AG08396 (cell line): ENCODE results near the gene TMEM218.

Source experiments
- DNase-seq: peaks from one replicate; pipeline ENCODE4 v3.0.0; 2012; ENCODE audit warnings: low spot score, mixed read lengths

TMEM218 gene

DNA sequence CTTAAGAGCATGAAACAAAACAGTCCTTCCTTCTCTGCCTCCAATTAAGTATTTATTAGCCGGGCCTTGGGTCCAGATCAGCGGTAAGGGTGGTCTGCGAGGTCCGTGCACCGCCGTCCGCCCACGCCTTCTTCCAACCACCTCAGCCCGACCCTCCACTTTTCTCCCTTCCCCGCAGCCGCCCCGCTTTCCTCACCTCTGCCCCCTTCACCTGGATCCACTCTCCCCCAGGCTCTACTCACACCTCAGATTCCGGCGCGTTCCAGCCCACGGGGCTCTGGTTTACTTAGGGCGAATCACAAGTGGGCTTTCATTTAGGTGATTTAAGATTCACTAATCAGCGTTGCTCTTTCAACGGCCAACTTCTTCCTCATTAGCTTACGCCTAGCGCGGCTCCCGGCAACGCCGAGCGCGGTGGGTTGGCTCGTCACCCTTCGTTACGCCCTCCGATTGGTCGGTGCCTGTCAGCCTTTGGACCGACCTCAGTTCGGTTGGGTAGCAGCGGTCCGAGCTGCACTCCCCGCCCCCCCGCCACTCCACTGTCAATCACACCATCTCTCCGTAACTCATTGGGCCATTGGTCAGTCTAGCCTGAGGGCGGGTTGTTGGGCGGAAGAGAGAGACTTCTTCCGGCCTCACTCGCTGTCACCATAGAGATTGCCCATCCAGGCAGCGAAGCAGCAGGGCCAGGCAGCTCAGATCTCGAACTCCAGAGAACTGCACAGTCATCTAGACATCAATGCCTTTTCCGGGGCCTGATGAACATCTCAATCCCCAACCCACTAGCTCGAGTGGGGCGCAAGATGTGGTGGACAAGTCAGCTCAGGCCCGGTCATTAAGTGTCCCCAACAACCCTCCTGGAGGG, at the start of gene TMEM218:
TMEM218 (minus strand) TSS at position 284 of the 865 bp plus-strand sequence. CDS start 9,385 bp downstream, outside the sequence.
- peak; percentile 99 for DNase-seq

DNA sequence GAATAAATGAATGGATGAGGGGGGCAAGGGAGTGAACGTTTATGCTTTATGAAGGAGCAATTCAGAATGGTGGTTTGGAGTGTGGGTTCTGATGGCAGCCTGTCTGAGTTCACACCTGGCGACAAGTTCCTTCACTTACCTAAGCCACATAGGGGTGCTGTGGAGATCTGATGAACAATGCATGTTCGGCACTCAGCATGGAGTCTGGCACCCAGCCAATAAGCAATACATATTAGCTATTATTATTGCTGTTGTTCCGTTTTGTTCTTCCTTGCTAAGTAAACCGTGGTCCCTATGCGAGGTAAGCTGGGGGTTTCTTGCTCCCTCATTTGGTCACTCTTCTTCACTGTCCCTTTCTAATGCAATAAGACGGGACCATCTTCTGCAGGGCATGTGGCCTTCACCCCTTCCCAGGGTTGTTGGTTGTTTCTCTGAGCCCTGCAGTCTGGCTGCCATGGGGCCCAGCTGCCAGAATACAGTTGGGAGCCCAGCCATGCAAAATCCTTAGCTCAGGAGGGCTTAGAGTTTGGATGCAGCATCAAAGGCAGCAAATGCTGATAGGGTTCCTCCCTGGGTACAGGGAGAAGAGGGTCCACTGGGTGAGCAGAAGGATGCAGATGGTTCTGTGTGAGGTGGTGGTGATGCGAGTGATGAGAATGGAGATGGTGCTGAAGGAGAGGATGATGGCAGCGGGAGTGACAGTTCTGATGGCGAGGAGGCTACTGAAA, 46.7 kb upstream of the TMEM218 start:
- DNase-seq = no peak

DNA sequence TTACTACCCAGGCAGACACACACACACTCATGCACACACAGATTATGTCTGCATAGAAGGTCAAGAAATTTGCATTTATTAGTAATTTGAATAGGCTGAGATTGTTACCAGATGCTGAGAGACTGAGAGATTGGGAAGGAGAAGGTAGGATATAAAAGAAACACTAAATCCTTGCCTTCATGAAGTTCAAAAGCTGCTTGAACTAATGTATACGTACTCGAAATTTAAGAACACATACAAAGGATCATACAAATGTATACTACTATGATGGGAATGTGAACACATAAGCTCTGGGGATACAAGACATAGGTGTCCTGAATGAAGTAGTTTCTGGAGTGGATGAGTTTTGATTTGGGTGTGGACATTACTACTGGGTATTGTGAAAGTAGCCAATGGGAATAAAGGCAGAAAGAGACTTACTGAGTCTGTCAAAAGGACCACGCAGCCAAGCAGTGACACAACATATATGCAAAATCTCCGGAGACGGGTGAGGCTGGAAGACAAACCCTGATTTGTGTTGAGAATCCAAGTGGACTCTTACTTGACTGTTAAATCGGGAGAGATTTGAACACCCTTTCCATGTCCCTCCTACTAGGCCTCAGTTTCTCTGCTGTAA, 45.8 kb upstream of the TMEM218 start:
- no peak for DNase-seq

DNA sequence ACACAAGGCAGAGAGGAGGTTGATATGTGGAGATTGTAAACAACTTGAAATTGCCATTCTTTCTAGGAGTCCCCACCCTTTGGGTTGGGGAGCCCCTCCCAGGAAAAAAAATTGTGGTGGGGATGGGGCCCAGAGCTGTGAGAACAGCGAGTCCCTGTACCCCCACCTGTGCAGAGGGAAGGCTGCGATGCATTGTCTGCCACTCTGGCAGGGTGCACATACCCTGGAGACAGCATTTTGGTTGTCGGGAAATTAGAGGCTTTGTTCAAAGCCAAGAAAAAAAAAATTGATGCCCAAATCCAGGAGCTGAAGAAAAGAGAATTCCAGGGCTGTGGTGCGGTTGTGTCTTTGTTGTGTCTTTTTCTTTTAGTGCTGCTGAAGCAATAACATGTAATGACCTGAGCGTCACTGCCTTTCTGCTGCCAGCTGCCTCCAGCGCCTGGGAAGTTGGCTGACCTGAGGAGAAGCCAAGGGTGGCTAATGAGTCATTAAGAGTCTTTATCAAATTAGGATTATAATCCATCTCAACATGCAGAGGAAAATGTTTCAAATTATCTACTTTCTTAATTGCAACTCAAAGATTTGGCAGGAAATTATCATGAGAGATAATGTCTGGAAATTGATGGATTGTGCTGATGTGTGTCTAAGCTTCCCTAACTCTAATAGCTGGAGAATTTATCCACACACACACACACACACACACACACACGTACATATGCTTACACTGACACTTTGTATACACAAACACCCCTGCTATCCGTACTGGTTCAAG, 45.1 kb upstream of the TMEM218 start:
- DNase-seq = no peak

DNA sequence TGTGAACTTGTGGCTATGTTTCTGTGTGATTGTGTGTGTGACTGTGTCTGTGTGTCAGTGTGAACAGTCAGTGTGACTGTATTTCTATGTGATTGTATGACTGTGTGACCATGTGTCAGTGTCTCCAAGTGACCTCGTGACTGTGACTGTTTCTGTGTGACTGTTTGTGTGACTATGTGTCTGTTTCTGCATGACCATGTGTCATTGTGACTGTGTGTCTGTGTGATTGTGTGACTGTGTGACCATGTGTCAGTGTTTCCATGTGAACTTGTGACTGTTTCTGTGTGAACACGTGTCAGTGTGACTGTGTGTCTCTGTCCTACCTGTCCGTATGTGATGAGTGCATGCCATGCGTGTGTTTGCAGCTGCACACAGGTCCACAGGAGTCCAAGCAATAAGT, 44.3 kb upstream of the TMEM218 start:
- no peak for DNase-seq

DNA sequence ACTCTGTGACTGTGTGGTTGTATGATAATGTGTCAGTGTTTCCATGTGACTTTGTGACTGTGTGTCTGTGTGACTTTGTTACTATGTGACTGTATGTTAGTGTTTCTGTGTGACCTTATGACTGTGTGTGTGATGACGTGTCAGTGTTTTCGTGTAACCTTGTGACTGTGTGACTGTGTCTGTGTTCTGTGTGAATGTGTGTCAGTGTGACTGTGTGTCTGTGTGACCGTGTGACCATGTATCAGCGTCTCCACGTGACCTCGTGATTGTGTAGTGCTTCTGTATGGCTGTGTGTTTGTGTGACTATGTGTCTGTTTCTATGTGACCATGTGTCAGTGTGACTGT, 43.6 kb upstream of the TMEM218 start:
- DNase-seq = no peak

DNA sequence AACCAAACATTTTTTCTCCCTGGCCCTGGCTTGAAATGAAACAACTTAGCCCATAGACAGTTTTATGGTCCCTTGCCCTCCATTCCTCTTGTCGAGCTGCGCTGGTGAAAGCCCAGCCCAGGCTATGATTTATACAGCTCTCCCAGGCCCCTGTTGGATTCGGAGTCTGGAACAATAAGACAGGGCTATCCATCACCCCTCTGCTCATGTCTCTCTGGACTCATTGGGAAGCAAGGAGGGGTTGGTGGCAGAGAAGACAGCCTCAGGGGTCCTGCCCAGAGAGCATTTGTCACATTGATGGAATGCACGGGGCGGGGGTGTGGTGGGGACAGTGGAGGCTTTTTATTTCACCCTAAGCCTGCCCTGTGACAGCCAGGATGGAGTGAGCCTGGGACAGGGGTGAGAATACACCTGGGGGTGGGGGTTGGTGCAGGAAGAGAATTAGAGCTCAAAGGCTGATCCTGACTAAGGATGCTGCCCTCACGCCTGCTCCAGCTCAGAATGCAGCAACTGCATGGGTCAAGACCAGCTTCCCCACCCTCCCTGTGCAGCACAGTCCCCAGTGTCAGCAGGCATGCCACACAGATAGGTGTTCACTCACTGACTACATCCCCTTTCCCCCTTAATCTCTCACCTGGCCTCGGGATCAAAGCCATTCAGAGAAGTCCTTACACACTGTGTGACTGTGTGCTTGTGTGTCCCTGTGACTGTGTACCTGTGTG, 43.1 kb upstream of the TMEM218 start:
- DNase-seq = no peak

DNA sequence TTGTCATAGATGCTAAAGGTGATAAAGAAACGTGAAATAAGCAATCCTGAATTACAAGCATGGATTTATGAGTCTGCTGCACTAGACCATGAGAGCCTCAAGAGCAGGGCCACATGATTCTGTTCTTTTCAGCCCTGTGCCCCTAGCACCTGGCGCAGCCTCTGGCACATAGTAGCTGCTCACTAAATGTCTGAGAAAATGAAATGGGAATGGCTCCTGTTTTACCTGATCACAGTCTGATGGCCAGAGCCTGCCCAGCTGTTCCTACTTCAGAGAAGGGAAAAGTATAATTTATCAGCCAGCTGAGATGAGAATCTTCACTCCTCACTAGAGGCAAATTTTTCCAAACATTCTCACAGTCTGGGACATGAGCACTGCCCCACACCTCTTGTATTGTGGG, 42.4 kb upstream of the TMEM218 start:
- no peak for DNase-seq

DNA sequence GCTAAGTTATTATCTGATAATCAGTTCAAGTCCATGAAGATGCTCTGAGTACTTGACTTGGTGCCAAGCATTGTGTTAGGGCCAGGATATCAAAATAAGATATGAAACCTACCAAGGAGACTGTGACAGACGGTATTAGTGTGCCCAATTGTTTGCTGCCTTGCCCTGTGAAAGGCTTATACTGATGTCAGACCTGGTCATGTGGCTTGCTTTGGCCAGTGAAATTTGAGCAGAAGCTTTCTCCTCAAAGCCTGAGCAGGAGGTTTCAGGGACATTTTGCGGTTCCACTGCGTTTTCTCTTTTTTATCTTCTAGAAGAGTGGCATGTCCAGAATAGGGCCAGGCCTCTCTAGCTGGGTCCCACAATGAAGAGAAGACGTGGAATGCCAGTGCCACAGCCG, 37.3 kb upstream of the TMEM218 start:
- DNase-seq = no peak

DNA sequence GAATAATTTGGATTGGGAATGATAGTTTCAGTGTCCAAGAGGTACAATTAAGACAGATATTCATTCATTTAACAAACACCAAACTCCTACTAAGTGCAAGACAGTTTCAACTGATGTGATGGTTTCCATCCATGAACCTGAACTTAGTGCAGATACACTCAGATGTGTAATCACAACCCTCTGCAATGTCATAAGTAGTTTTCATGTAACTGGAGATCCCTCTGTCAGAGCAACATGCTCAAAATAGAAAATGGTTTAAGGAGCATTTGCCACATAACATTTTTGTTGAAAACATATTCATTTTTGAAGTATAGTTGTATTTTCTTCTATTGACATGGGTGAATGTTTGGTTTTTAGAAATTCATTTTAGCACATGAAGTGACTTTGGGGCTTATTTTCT, 36.6 kb upstream of the TMEM218 start:
- no peak for DNase-seq

DNA sequence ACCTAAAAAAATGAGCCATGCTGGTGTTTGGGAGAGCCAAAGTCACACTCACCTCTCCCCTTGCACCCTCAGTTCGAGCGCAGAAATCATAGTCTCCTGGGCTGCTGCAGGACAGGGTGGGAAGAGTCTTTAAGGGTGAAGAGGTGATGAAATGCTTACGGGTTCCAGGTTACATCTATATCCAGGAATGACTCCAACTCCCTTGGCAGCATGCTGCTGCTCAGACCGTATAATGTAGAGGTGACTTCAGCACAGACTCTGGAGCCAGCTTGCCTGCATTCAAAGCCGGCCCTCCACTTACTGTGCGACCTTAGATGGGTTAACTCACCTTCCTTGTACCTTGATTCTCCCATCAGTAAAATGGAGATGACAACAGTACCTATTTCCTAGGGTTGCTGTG, 35.9 kb upstream of the TMEM218 start:
- DNase-seq = no peak

DNA sequence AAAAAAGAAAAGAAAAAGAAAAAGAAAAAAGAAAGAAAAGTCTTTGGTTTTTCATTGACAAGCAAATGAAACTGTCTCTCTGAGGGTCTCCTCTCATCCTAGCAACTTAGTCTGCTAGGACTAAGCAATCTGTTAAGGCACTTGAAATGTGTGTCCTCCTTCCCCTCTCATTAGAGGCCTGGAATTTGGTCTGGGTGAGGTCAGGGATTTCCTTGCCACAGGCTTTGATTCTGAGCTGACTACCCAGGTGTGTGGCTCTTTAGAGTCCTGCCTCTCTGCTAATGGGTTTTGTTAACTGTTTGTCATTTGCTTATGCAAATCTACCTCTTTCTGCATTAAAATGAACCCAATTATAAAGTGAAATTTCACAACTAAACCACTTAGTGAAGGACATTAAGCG, 34.8 kb upstream of the TMEM218 start:
- no peak for DNase-seq

DNA sequence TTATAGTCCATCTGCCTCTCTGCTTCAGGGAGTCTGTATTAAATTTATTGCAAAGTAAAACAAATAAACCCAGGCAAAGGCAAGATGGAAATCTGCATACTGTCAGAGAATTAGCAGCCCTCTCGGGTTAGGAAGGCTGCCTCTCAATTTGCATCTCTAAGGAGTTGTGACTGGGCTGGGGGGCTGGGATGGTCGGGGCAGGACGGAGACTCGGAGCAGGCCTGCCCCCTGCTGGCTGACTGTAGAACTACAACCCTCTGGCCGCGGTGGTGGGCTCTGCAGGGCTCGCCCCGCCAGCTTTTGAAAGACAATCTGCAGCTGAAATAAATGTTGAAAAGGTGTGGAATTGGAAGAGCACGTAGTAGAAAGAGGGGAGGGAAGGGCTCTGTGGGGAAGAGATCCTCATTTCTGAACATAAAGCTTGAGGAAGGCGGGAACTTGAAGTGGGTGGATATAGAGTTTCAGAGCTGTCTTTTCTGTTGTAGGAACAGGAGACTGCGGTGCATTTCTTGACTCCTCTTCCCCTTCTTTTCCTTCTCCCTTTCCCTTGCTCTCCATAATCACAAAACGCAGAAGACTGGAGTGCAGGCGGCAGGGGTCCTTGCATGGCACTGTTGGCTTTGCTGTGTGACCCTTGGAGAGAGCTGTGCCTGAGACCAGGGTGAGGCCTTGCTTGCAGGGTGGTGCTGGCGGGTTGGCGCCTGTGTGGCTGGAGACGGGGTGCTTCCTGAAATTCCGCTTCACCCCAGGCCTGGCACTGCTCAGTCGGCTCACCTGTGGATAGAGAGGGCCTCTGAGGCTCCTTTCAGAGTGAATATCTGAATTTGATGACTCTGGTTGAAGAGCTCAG, 30.5 kb upstream of the TMEM218 start:
- DNase-seq = peak; percentile 73

DNA sequence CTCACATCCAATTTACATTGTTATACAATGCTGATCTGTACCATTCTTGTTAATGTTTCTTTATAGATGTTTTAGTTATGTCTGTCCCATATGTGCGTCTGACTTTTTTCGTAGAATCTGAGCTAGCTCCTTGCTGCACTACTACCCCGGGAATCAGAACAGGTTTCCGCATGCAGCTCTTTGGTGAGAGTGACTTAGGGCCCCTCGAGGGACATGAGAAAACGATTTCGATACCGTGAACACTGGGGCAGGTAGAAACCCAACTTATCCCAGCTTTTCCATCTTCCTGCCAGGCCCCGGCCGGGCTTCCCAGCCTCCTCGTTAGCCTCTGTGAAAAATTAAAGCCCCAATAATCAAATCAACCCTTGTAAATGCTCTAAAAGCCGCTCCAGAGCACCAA, 29.8 kb upstream of the TMEM218 start:
- no peak for DNase-seq

DNA sequence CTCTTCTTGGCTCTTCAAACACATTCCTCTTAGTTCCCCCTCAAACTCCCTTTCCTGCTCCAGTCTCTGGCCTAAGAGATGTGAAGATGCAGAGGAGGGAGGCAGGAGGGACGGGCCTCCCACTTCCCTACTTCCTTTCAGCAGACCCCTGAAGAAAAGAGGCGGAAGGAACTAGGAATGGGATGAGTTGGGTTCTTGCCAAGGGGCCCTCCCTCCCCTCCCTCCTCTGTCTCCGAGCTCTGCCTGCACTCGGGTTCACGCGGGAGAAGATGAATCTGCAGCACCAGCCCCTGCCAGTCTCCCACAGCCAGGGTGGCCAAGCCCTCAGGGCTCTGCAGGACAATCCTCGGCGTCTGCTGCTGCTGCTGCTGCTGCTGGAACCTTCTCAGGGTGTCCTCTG, 28.8 kb upstream of the TMEM218 start:
- DNase-seq = no peak

DNA sequence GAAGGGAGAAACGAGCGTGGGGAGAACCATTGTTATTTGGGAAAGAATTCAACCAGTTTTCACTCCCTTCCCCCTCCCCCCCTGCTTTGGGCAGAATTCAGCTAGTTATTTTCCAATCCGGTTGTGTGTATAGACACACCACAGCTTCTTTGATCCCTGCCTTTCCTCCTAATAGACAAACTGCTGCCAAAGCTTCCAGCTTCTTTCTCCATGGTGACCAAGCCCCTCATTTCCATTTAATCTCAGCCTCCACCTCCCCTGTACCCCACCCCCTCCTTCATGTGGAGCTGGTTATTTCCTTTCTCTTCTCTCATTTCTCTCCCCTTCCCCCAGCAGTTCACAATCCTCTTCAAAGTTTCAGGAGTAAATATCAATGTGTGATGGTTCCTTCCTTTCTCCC, 28.4 kb upstream of the TMEM218 start:
- DNase-seq = no peak

DNA sequence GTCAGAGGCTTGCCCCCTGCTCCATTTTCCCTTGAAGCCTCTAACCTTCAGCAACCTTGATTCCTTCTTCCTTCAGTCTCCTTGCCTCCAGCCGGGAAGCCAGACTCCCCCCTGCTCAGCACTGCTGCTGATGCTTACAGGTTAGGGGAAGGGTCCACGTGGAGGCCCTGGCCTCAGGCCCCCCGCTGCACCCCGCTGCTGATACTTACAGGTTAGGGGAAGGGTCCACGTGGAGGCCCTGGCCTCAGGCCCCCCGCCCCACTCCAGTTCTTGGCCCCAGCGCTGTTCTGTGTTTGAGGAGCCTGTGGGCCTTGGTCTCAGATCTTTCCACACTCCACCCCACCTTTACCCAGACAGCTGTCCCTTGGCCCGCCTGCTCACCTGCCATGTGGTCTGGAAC, 27.5 kb upstream of the TMEM218 start:
- no peak for DNase-seq

DNA sequence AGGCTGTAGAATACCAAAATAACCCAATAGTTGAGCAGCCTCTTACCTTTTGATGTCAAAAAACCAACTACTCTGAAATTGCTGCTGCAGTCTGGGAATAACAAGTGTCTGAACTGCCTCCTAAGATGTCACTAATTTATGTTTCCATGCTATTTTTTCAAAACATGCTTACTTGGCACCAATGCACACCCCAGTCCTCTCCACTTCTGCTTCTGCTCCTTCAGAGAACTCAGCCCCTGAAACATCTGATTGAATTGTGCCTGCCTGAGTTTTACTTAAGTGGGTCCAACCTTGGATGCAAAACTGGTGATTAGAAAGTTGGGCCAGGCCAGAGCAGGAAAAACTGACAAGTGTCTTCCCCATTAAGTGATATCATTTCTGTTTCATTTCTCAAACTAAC, 24.6 kb upstream of the TMEM218 start:
- no peak for DNase-seq

DNA sequence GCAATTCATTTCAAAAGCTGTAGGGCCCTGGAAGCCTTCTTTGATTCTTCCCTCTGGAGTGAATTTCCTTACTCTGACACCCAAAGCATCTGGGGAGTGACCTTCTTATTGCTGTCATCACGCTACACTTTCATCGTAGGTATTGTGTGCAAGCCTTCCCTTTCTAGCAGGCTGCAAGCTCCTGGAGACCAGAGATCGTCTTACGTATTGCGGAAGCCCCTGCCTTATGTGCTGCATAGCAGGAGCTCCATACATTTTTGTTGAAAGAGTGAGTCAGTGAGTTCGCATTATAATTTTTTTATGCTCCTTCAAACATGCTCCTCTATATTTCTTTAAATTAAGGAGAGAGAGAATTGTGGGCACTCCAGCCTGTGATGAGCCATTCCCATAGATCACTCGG, 21.2 kb upstream of the TMEM218 start:
- DNase-seq = no peak

DNA sequence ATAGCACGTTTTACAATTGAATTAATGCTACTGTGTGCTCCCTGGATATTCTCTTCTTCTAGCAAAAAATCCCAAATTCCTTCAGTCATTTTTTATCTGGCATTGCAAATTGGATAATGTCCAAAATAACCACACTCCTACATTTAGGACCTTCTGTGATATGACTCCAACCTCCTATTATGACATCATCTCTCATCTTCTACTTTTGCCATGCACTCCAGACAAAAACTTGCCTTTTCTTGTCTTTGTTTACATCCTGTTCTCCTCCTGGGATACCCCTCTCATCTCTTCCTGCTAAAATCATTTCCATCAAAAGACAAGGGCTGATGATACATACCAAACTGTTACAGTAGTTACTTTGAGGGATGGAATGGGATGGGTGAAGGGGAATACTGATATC, 20.6 kb upstream of the TMEM218 start:
- no peak for DNase-seq
